ENCODE results near the gene RFLNA. TPM values are rescaled to one million over a fixed set of nuclear protein-coding genes. Genes with fewer than 3 reads are reported as not detected.

The RFLNA gene
- total RNA-seq, 1 donor from 2014 or later: 20.8 TPM

DNA sequence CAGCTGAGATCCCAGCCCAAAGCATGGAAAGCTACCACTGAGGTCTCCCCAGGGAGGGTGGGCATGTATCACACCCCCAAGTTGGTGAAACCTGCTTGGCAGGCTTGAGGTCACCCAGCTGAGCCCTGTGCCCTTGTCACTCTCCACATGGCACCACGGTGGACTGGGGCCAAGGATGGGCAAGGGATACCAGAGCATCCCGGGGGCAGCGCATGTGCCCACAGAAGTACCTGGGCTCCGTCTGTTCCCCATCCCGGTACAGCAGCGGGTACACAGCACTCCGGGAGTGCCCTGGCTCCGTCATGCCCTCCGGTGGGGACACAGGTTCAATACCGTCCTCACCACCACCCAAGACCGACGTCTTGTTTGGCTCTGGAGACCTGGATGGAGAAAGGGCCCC, 38.0 kb downstream of the RFLNA start:
- Mint-ChIP-seq H3K36me3 (ENCODE audit: insufficient read depth) (peaks cover 25% of the 10 kb centered on the region), H3K9me3 (ENCODE audit: low read depth) (no peaks in the 10 kb centered on the region), H3K27me3 (no peaks in the 10 kb centered on the region), H3K4me1 (ENCODE audit: low read depth) (no peaks in the 10 kb centered on the region), H3K27ac (no peak overlapping the region), H3K4me3 (ENCODE audit: low read depth) (no peak overlapping the region)
- no peak for DNase-seq (ENCODE audit: low spot score, unreplicated experiment)
- TF ChIP-seq, protein P1, sequence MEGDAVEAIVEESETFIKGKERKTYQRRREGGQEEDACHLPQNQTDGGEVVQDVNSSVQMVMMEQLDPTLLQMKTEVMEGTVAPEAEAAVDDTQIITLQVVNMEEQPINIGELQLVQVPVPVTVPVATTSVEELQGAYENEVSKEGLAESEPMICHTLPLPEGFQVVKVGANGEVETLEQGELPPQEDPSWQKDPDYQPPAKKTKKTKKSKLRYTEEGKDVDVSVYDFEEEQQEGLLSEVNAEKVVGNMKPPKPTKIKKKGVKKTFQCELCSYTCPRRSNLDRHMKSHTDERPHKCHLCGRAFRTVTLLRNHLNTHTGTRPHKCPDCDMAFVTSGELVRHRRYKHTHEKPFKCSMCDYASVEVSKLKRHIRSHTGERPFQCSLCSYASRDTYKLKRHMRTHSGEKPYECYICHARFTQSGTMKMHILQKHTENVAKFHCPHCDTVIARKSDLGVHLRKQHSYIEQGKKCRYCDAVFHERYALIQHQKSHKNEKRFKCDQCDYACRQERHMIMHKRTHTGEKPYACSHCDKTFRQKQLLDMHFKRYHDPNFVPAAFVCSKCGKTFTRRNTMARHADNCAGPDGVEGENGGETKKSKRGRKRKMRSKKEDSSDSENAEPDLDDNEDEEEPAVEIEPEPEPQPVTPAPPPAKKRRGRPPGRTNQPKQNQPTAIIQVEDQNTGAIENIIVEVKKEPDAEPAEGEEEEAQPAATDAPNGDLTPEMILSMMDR (IDR thresholded peaks at IDR 0.05; ENCODE audit: unreplicated experiment): no peak

DNA sequence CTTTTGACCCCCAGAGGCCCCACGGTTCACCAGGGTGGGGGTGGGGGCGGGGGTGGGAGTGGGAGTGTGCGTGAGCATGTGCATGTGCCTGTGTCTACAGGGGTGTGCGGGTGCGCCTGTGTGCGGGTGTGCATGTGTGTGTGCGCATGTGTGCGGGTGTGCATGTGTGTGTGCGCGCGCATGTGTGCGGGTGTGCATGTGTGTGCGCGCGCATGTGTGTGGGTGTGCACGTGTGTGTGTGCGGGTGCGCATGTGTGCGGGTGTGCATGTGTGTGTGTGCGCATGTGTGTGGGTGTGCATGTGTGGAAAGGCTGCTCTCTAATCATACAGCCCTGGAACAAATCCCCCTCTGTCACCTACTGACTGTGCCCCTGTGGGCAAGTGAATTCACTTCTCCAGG, 38.8 kb downstream of the RFLNA start:
- H3K4me3 Mint-ChIP-seq (ENCODE audit: low read depth): no peak overlapping the region
- H3K27me3 Mint-ChIP-seq: no peaks in the 10 kb centered on the region
- peaks cover 28% of the 10 kb centered on the region for H3K36me3 Mint-ChIP-seq (ENCODE audit: insufficient read depth)
- no peak for DNase-seq (ENCODE audit: low spot score, unreplicated experiment)
- H3K27ac Mint-ChIP-seq: no peak overlapping the region
- TF ChIP-seq, protein P1 (IDR thresholded peaks at IDR 0.05; ENCODE audit: unreplicated experiment): no peak
- H3K9me3 Mint-ChIP-seq (ENCODE audit: low read depth): no peaks in the 10 kb centered on the region
- no peaks in the 10 kb centered on the region for H3K4me1 Mint-ChIP-seq (ENCODE audit: low read depth)

DNA sequence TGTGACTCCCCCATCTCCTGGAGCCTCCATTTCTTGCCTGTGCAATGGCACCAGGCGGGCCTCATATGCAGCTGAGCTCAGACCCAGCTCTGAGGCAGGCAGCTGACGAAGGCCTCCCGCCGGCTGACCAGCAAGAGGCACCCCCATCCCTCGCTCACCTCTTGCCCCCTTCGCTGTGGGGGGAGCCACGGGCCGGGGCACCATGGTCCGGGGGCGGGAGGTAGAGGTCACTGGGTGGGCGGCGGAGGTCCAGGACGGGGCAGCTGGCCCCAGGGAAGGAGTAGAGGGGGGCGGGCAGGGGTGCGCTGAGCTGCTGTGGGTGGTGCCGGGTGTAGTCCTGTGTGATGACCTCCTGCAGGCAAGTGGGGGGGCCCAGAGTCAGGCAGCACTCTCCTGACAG, 39.4 kb downstream of the RFLNA start:
- H3K36me3 Mint-ChIP-seq (ENCODE audit: insufficient read depth): peaks cover 26% of the 10 kb centered on the region
- DNase-seq (ENCODE audit: low spot score, unreplicated experiment): no peak
- no peaks in the 10 kb centered on the region for H3K9me3 Mint-ChIP-seq (ENCODE audit: low read depth)
- no peaks in the 10 kb centered on the region for H3K27me3 Mint-ChIP-seq
- H3K4me3 Mint-ChIP-seq (ENCODE audit: low read depth): no peak overlapping the region
- H3K4me1 Mint-ChIP-seq (ENCODE audit: low read depth): no peaks in the 10 kb centered on the region
- no peak overlapping the region for H3K27ac Mint-ChIP-seq
- TF ChIP-seq, protein P1 (IDR thresholded peaks at IDR 0.05; ENCODE audit: unreplicated experiment): no peak

DNA sequence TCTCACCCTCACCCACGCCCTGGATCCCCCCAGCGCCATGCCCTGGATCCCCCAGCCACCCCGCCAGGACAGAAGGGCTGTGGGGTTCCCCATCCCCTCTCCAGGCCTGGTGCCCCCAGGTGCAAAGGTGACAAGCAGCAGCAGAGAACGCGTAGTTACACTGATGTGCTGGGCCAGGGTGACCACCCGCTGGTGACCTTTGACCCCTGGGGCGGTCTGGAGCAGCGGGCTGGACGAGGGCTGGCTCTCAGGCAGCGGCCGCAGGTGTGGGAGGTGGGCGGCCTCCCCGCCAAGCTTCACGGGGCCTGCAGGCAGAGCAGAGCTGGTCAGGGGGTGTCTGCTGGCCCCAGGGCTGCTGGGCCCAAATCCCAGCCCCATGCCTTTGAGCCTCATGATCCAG, 40.1 kb downstream of the RFLNA start:
- no peak overlapping the region for H3K27ac Mint-ChIP-seq
- H3K9me3 Mint-ChIP-seq (ENCODE audit: low read depth): no peaks in the 10 kb centered on the region
- peaks cover 22% of the 10 kb centered on the region for H3K36me3 Mint-ChIP-seq (ENCODE audit: insufficient read depth)
- H3K4me1 Mint-ChIP-seq (ENCODE audit: low read depth): no peaks in the 10 kb centered on the region
- H3K27me3 Mint-ChIP-seq: no peaks in the 10 kb centered on the region
- TF ChIP-seq, protein P1 (IDR thresholded peaks at IDR 0.05; ENCODE audit: unreplicated experiment): no peak
- DNase-seq (ENCODE audit: low spot score, unreplicated experiment): no peak
- H3K4me3 Mint-ChIP-seq (ENCODE audit: low read depth): no peak overlapping the region

DNA sequence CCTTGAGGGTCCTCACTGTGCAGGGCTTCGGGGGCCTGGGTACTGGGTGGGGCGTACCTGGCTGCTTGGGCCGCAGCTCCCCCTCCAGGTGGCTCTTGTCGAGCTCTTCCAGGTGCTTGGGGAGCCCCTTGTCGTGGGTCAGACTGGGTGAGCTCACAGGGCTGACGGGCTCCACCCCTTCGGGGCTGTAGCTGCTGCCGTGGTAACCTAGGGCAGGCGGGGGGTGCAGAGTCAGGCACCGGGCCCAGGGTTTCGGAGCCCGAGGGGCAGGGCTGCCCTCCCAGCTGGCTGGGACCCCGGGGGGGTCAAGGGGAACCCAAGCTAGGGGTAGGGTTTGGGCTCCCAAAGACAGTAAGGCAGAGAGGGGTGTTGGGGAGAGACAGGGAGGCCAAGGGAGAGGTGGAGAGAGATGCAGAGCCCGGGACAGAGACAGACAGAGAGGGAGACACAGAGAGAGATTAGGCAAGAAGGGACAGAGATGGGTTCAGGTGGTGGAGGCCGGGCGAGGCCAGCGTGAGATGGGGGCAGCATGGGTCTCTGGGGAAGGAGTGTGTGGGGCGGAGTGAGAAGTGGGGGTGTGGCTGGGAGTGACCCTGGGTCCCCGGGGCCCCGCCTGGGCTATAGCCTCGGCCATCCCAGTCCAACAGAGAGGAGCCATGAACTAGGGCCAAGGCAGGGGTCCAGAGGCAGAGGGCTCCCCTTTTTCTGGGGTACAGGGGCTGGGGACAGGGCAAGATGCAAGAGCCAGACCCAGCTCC, 40.7 kb downstream of the RFLNA start:
- H3K27ac Mint-ChIP-seq: no peak overlapping the region
- DNase-seq (ENCODE audit: low spot score, unreplicated experiment): no peak
- no peaks in the 10 kb centered on the region for H3K4me1 Mint-ChIP-seq (ENCODE audit: low read depth)
- no peak overlapping the region for H3K4me3 Mint-ChIP-seq (ENCODE audit: low read depth)
- peaks cover 23% of the 10 kb centered on the region for H3K36me3 Mint-ChIP-seq (ENCODE audit: insufficient read depth)
- no peaks in the 10 kb centered on the region for H3K9me3 Mint-ChIP-seq (ENCODE audit: low read depth)
- no peaks in the 10 kb centered on the region for H3K27me3 Mint-ChIP-seq
- TF ChIP-seq, protein P1 (IDR thresholded peaks at IDR 0.05; ENCODE audit: unreplicated experiment): no peak
